Measurements from ENCODE around the gene TBC1D22A.

The TBC1D22A gene

GRCh38 chr22:46909237-46910030 is 147.0 kb downstream of the TBC1D22A start:
- H3K9ac ChIP-seq (ENCODE audit: low read length) = no peak overlapping the region
- H3K36me3 ChIP-seq (ENCODE audit: insufficient read depth, low read length) = peaks cover 16% of the 10 kb centered on the region; the same call in 1 of the 2 replicates
- no peaks in the 10 kb centered on the region for H3K79me2 ChIP-seq (ENCODE audit: insufficient read depth, low read length)
- no peaks in the 10 kb centered on the region for H3K9me3 ChIP-seq (ENCODE audit: low read length)
- no peaks in the 10 kb centered on the region for H4K20me1 ChIP-seq (ENCODE audit: insufficient read depth, low read length)
- no peak overlapping the region for H3K27ac ChIP-seq (ENCODE audit: low read depth, low read length, poor library complexity, severe bottlenecking)
- no peak overlapping the region for H3K4me2 ChIP-seq (ENCODE audit: low read length)
- H3F3A ChIP-seq (ENCODE audit: insufficient read depth, low read length) = no peaks in the 10 kb centered on the region
- H3K4me1 ChIP-seq (ENCODE audit: insufficient read depth, low read length, severe bottlenecking) = no peaks in the 10 kb centered on the region
- no peaks in the 10 kb centered on the region for H3K27me3 ChIP-seq (ENCODE audit: insufficient read depth, low read length)
- no peak for TF ChIP-seq CTCF (IDR thresholded peaks at IDR 0.05; ENCODE audit: low read length)
- no peak for TF ChIP-seq EZH2 (IDR thresholded peaks at IDR 0.05; ENCODE audit: borderline replicate concordance, low read length)
- no peak overlapping the region for H2AFZ ChIP-seq (ENCODE audit: low read length)
- H3K4me3 ChIP-seq (ENCODE audit: low read depth, low read length, poor library complexity, severe bottlenecking) = no peak overlapping the region
- no peaks in the 10 kb centered on the region for H3K9me2 ChIP-seq (ENCODE audit: low read depth, low read length)

- no peaks in the 10 kb centered on the region for H3K9me3 ChIP-seq (ENCODE audit: low read length)
- no peaks in the 10 kb centered on the region for H3K9me2 ChIP-seq (ENCODE audit: low read depth, low read length)
- H2AFZ ChIP-seq (ENCODE audit: low read length) = no peak overlapping the region
- H3K4me3 ChIP-seq (ENCODE audit: low read depth, low read length, poor library complexity, severe bottlenecking) = no peak overlapping the region
- no peaks in the 10 kb centered on the region for H3K4me1 ChIP-seq (ENCODE audit: insufficient read depth, low read length, severe bottlenecking)
- no peak overlapping the region for H3K4me2 ChIP-seq (ENCODE audit: low read length)
- TF ChIP-seq CTCF (IDR thresholded peaks at IDR 0.05; ENCODE audit: low read length) = no peak
- TF ChIP-seq EZH2 (IDR thresholded peaks at IDR 0.05; ENCODE audit: borderline replicate concordance, low read length) = no peak
- no peaks in the 10 kb centered on the region for H4K20me1 ChIP-seq (ENCODE audit: insufficient read depth, low read length)
- H3K27me3 ChIP-seq (ENCODE audit: insufficient read depth, low read length) = no peaks in the 10 kb centered on the region
- H3K36me3 ChIP-seq (ENCODE audit: insufficient read depth, low read length) = peaks cover 28% of the 10 kb centered on the region; the same call in 1 of the 2 replicates
- H3K9ac ChIP-seq (ENCODE audit: low read length) = no peak overlapping the region
- H3K79me2 ChIP-seq (ENCODE audit: insufficient read depth, low read length) = no peaks in the 10 kb centered on the region
- no peak overlapping the region for H3K27ac ChIP-seq (ENCODE audit: low read depth, low read length, poor library complexity, severe bottlenecking)
- no peaks in the 10 kb centered on the region for H3F3A ChIP-seq (ENCODE audit: insufficient read depth, low read length)
Observed at GRCh38 chr22:46910624-46911023, 148.2 kb downstream of the TBC1D22A start.

GRCh38 chr22:46911346-46911745 is 148.9 kb downstream of the TBC1D22A start:
- no peaks in the 10 kb centered on the region for H3K9me2 ChIP-seq (ENCODE audit: low read depth, low read length)
- H3K36me3 ChIP-seq (ENCODE audit: insufficient read depth, low read length) = peaks cover 35% of the 10 kb centered on the region; the same call in 1 of the 2 replicates
- no peak overlapping the region for H3K27ac ChIP-seq (ENCODE audit: low read depth, low read length, poor library complexity, severe bottlenecking)
- H3K9me3 ChIP-seq (ENCODE audit: low read length) = no peaks in the 10 kb centered on the region
- H3K4me2 ChIP-seq (ENCODE audit: low read length) = no peak overlapping the region
- no peak for TF ChIP-seq CTCF (IDR thresholded peaks at IDR 0.05; ENCODE audit: low read length)
- TF ChIP-seq EZH2 (IDR thresholded peaks at IDR 0.05; ENCODE audit: borderline replicate concordance, low read length) = no peak
- no peak overlapping the region for H2AFZ ChIP-seq (ENCODE audit: low read length)
- H4K20me1 ChIP-seq (ENCODE audit: insufficient read depth, low read length) = no peaks in the 10 kb centered on the region
- no peak overlapping the region for H3K9ac ChIP-seq (ENCODE audit: low read length)
- no peaks in the 10 kb centered on the region for H3K27me3 ChIP-seq (ENCODE audit: insufficient read depth, low read length)
- no peak overlapping the region for H3K4me3 ChIP-seq (ENCODE audit: low read depth, low read length, poor library complexity, severe bottlenecking)
- H3K4me1 ChIP-seq (ENCODE audit: insufficient read depth, low read length, severe bottlenecking) = no peaks in the 10 kb centered on the region
- no peaks in the 10 kb centered on the region for H3K79me2 ChIP-seq (ENCODE audit: insufficient read depth, low read length)
- H3F3A ChIP-seq (ENCODE audit: insufficient read depth, low read length) = no peaks in the 10 kb centered on the region
